Fibroblast of lung (primary cell): ENCODE results near the gene IFIT1. TPM values are rescaled to one million over a fixed set of nuclear protein-coding genes. Genes with fewer than 3 reads are reported as not detected.

ENCODE experiments used
- DNase-seq, 2 donors: peaks; one replicate each; pipeline versions ENCODE4 v3.0.0 to v3.0.0-alpha.2; 2010; ENCODE audit warnings: low read depth in 2 of 2
- H2AFZ ChIP-seq: 2 replicates; pipeline ENCODE4 v1.5.1; 2012; ENCODE audit warnings: low read length, control low read depth, inconsistent platforms
- H3K27ac ChIP-seq: 2 replicates; pipeline ENCODE4 v1.5.1; 2011; ENCODE audit warnings: low read length, control low read depth; ENCODE audit not compliant: insufficient read depth
- H3K27me3 ChIP-seq: 2 replicates; pipeline ENCODE4 v1.5.1; 2011; ENCODE audit warnings: mild to moderate bottlenecking, low read length; ENCODE audit not compliant: control insufficient read depth, insufficient read depth
- H3K36me3 ChIP-seq: 2 replicates; pipeline ENCODE4 v1.5.1; 2011; ENCODE audit warnings: low read length; ENCODE audit not compliant: control insufficient read depth, insufficient read depth
- H3K4me1 ChIP-seq: 2 replicates; pipeline ENCODE4 v1.5.1; 2011; ENCODE audit warnings: low read length; ENCODE audit not compliant: control insufficient read depth, insufficient read depth; ENCODE audit errors: extremely low read depth
- H3K4me2 ChIP-seq: 2 replicates; pipeline ENCODE4 v1.5.1; 2011; ENCODE audit warnings: low read length, control low read depth; ENCODE audit not compliant: insufficient read depth; ENCODE audit errors: extremely low read depth
- H3K4me3 ChIP-seq, 4 experiments: fragments of 200-600 bp in 1 of 4; sonication (generic) in 1 of 4; replicated peaks in 1 of 4; 2 replicates each; pipeline ENCODE4 v1.5.1; 2011 to 2016; ENCODE audit warnings: low read length in 4 of 4, low read depth in 3 of 4, mild to moderate bottlenecking in 3 of 4, control low read depth in 2 of 4, inconsistent platforms in 1 of 4, mixed read lengths in 1 of 4; ENCODE audit not compliant: insufficient read depth in 1 of 4; ENCODE audit errors: control extremely low read depth in 1 of 4
- H3K79me2 ChIP-seq: 2 replicates; pipeline ENCODE4 v1.5.1; 2012; ENCODE audit warnings: mild to moderate bottlenecking, low read length, inconsistent platforms; ENCODE audit not compliant: control insufficient read depth, insufficient read depth
- H3K9ac ChIP-seq: 2 replicates; pipeline ENCODE4 v1.5.1; 2011; ENCODE audit warnings: mild to moderate bottlenecking, low read length, control low read depth; ENCODE audit not compliant: insufficient read depth
- H3K9me3 ChIP-seq: 2 replicates; pipeline ENCODE4 v1.5.1; 2012; ENCODE audit warnings: low read depth, low read length; ENCODE audit not compliant: control insufficient read depth, insufficient read depth
- H4K20me1 ChIP-seq: 2 replicates; pipeline ENCODE4 v1.5.1; 2011; ENCODE audit warnings: low read length; ENCODE audit not compliant: control insufficient read depth, insufficient read depth; ENCODE audit errors: extremely low read depth
- CTCF ChIP-seq, 2 donors: IDR thresholded peaks in 1 of 2; conservative IDR thresholded peaks in 1 of 2; 1 replicate in 1 of 2; 2 replicates in 1 of 2; pipeline ENCODE4 v1.5.1; 2011 to 2012; ENCODE audit warnings: low read length in 2 of 2, control low read depth in 1 of 2, inconsistent platforms in 1 of 2, low read depth in 1 of 2, mild to moderate bottlenecking in 1 of 2
- EZH2 ChIP-seq: IDR thresholded peaks from 2 replicates; pipeline ENCODE4 v1.5.1; 2012; ENCODE audit warnings: low read length, control low read depth, mild to moderate bottlenecking; ENCODE audit errors: missing control alignments
- polyA plus RNA-seq, 2 donors: library from polyadenylated mRNA; depleted of rRNA in 1 of 2; stranded (reverse) in 1 of 2; unstranded in 1 of 2; fragments of >200 nt; gene quantifications; 2 replicates each; pipeline ENCODE4 v1.2.1, GENCODE V29; 2011 to 2012; ENCODE audit warnings: missing spikeins in 1 of 2
- total RNA-seq: library from RNA; depleted of rRNA; stranded (reverse); fragments of >200 nt; gene quantifications from 2 replicates; pipeline ENCODE4 v1.2.1, GENCODE V29; 2014

Gene IFIT1
- total and polyA plus RNA-seq, 2 donors (not counting 1 experiment from before 2014, with no cell fraction given), result 25.8 to 71.4 TPM

GRCh38 chr10:89364531-89364930, 27.9 kb upstream of the IFIT1 start:
- H2AFZ ChIP-seq, result no peak overlapping the region
- TF ChIP-seq CTCF (conservative IDR thresholded peaks at IDR 0.05 in 1 of 2, IDR thresholded peaks at IDR 0.05 in 1 of 2; ENCODE audit: low read depth in 1 of 2, low read length in 2 of 2), result no peak
- no peak for TF ChIP-seq EZH2
- no peak overlapping the region for H3K9ac ChIP-seq
- H3K27me3 ChIP-seq, result no peaks in the 10 kb centered on the region
- H3K4me3 ChIP-seq, result no peak overlapping the region
- no peaks in the 10 kb centered on the region for H3K79me2 ChIP-seq
- no peak overlapping the region for H3K27ac ChIP-seq
- no peaks in the 10 kb centered on the region for H3K9me3 ChIP-seq
- no peaks in the 10 kb centered on the region for H4K20me1 ChIP-seq
- H3K36me3 ChIP-seq, result no peaks in the 10 kb centered on the region
- H3K4me1 ChIP-seq, result no peaks in the 10 kb centered on the region
- H3K4me2 ChIP-seq, result no peak overlapping the region
- no peak for DNase-seq

DNA sequence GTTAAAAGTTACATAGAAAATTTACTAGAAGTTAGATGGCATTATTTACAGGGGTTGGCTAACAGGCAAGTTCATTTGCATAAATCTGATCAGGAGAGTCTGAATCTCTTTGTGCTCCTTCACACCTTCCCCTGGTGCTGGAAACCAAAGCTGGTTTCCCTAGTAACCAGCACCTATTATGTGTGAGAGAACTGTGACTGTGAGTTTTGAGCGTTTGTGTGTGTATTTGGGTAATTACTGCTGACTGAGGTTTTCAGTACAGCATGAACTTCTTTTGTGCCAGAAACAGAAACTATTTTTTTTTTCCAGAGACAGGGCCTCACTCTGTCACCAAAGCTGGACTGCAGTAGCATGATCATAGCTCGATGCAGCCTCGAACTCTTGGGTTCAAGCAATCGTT, 24.9 kb upstream of the IFIT1 start:
- H4K20me1 ChIP-seq, result no peaks in the 10 kb centered on the region
- no peak overlapping the region for H3K4me2 ChIP-seq
- TF ChIP-seq EZH2 (no peak), CTCF (conservative IDR thresholded peaks at IDR 0.05 in 1 of 2, IDR thresholded peaks at IDR 0.05 in 1 of 2; ENCODE audit: low read depth in 1 of 2, low read length in 2 of 2) (no peak)
- no peak for DNase-seq
- no peaks in the 10 kb centered on the region for H3K9me3 ChIP-seq
- H3K4me3 ChIP-seq, result no peak overlapping the region
- no peak overlapping the region for H3K9ac ChIP-seq
- H2AFZ ChIP-seq, result no peak overlapping the region
- H3K79me2 ChIP-seq, result no peaks in the 10 kb centered on the region
- no peak overlapping the region for H3K27ac ChIP-seq
- H3K4me1 ChIP-seq, result no peaks in the 10 kb centered on the region
- no peaks in the 10 kb centered on the region for H3K36me3 ChIP-seq
- H3K27me3 ChIP-seq, result no peaks in the 10 kb centered on the region

- Histone ChIP-seq H3K27ac (no peak overlapping the region), H3K79me2 (no peaks in the 10 kb centered on the region), H3K4me3 (no peak overlapping the region), H3K27me3 (no peaks in the 10 kb centered on the region), H3K9me3 (no peaks in the 10 kb centered on the region), H2AFZ (no peak overlapping the region), H3K4me2 (no peak overlapping the region), H3K36me3 (no peaks in the 10 kb centered on the region), H4K20me1 (no peaks in the 10 kb centered on the region), H3K9ac (no peak overlapping the region), H3K4me1 (no peaks in the 10 kb centered on the region)
- TF ChIP-seq CTCF (conservative IDR thresholded peaks at IDR 0.05 in 1 of 2, IDR thresholded peaks at IDR 0.05 in 1 of 2; ENCODE audit: low read depth in 1 of 2, low read length in 2 of 2), result no peak
- TF ChIP-seq EZH2, result no peak
- DNase-seq, result no peak
These were observed 24.3 kb upstream of the IFIT1 start for GRCh38 chr10:89368129-89368528.
